ENCODE measurements around the gene AMER2. TPM values are rescaled to one million over a fixed set of nuclear protein-coding genes. Genes with fewer than 3 reads are reported as not detected.

AMER2 gene
- total and polyA plus RNA-seq, 7 donors, result 0.09 to 2.4 (median 1.1) TPM; not detected in 2

- peak overlapping the region in 1 of 4 donors; percentile 56 for H3K27ac ChIP-seq
- H3K36me3 ChIP-seq, result no peaks in the 10 kb centered on the region
- H3K4me1 ChIP-seq, result peaks cover 0 to 18% (median 17%) of the 10 kb centered on the region in 4 donors
- no peak for DNase-seq
- peak overlapping the region in 3 of 4 donors; percentile 36 to 48 (median 45) for H3K4me3 ChIP-seq
- intact Hi-C loops (cut with DNase I), result no loop called here
- no peak for TF ChIP-seq EP300 (IDR thresholded peaks at IDR 0.05)
- TF ChIP-seq POLR2A (IDR thresholded peaks at IDR 0.05), result no peak
- no peak for TF ChIP-seq CTCF (IDR thresholded peaks at IDR 0.05)
- TF ChIP-seq POLR2AphosphoS5 (IDR thresholded peaks at IDR 0.05), result no peak
- peaks cover 24 to 54% (median 33%) of the 10 kb centered on the region in 3 donors for H3K27me3 ChIP-seq
- WGBS, 2 donors, result 3 to 20% methylated on average over 75 of the region's 75 CpGs
- no peaks in the 10 kb centered on the region for H3K9me3 ChIP-seq
Measured at GRCh38 chr13:25170554-25171111, 1.5 kb downstream of the AMER2 start.

- DNase-seq, result no peak
- peaks cover 0 to 18% (median 17%) of the 10 kb centered on the region in 4 donors for H3K4me1 ChIP-seq
- H3K9me3 ChIP-seq, result no peaks in the 10 kb centered on the region
- H3K27me3 ChIP-seq, result peaks cover 24 to 49% (median 27%) of the 10 kb centered on the region in 3 donors
- WGBS, 2 donors, result 78 to 83% methylated on average over 37 of the region's 37 CpGs
- peak overlapping the region in 3 of 4 donors; percentile 36 to 48 (median 45) for H3K4me3 ChIP-seq
- H3K27ac ChIP-seq, result peak overlapping the region in 1 of 4 donors; percentile 56
- no peaks in the 10 kb centered on the region for H3K36me3 ChIP-seq
- intact Hi-C loops (cut with DNase I), result no loop called here
- TF ChIP-seq POLR2AphosphoS5 (IDR thresholded peaks at IDR 0.05) (no peak), POLR2A (IDR thresholded peaks at IDR 0.05) (no peak), CTCF (IDR thresholded peaks at IDR 0.05) (no peak), EP300 (IDR thresholded peaks at IDR 0.05) (no peak)
Measured at GRCh38 chr13:25169951-25170553, 2.0 kb downstream of the AMER2 start.

GRCh38 chr13:25169356-25169755, 2.7 kb downstream of the AMER2 start:
- TF ChIP-seq CTCF (IDR thresholded peaks at IDR 0.05) (no peak), POLR2AphosphoS5 (IDR thresholded peaks at IDR 0.05) (no peak), EP300 (IDR thresholded peaks at IDR 0.05) (no peak), POLR2A (IDR thresholded peaks at IDR 0.05) (no peak)
- intact Hi-C loops (cut with DNase I), result no loop called here
- Histone ChIP-seq H3K4me1 (peaks cover 0 to 18% (median 17%) of the 10 kb centered on the region in 4 donors), H3K27ac (no peak overlapping the region), H3K9me3 (no peaks in the 10 kb centered on the region), H3K36me3 (no peaks in the 10 kb centered on the region), H3K27me3 (peaks cover 24 to 45% (median 27%) of the 10 kb centered on the region in 3 donors), H3K4me3 (peak overlapping the region in 1 of 4 donors; percentile 12)
- WGBS, 2 donors, result 81 to 87% methylated on average over 12 of the region's 12 CpGs
- DNase-seq, result no peak

GRCh38 chr13:25168790-25169189, 3.3 kb downstream of the AMER2 start:
- Histone ChIP-seq H3K9me3 (no peaks in the 10 kb centered on the region), H3K27me3 (peaks cover 21 to 39% (median 27%) of the 10 kb centered on the region in 3 donors), H3K4me3 (no peak overlapping the region), H3K4me1 (peaks cover 0 to 18% (median 17%) of the 10 kb centered on the region in 4 donors), H3K27ac (no peak overlapping the region), H3K36me3 (no peaks in the 10 kb centered on the region)
- DNase-seq, result no peak
- TF ChIP-seq POLR2A (IDR thresholded peaks at IDR 0.05) (no peak), CTCF (IDR thresholded peaks at IDR 0.05) (no peak), EP300 (IDR thresholded peaks at IDR 0.05) (no peak), POLR2AphosphoS5 (IDR thresholded peaks at IDR 0.05) (no peak)
- WGBS, 2 donors, result 15 to 32% methylated on average over 3 of the region's 3 CpGs
- intact Hi-C loops (cut with DNase I), result no loop called here

All from sigmoid colon (tissue), 7 donors.